ENCODE results near the gene IGF2R. TPM values are rescaled to one million over a fixed set of nuclear protein-coding genes. Genes with fewer than 3 reads are reported as not detected.

Gene IGF2R
- total RNA-seq, 1 donor from 2014 or later, result 105 TPM

- no peak for TF ChIP-seq CTCF (IDR thresholded peaks at IDR 0.05; ENCODE audit: partially characterized antibody, unreplicated experiment)
- peaks cover 2% of the 10 kb centered on the region for H3K9me3 Mint-ChIP-seq (ENCODE audit: unreplicated experiment)
- DNase-seq, result no peak
- H3K36me3 Mint-ChIP-seq (ENCODE audit: unreplicated experiment), result peaks cover 4% of the 10 kb centered on the region
- H3K27me3 Mint-ChIP-seq (ENCODE audit: unreplicated experiment), result peaks cover 4% of the 10 kb centered on the region
- no peak overlapping the region for H3K4me3 Mint-ChIP-seq (ENCODE audit: unreplicated experiment)
- no peak overlapping the region for H3K27ac Mint-ChIP-seq (ENCODE audit: unreplicated experiment)
- peaks cover 4% of the 10 kb centered on the region for H3K4me1 Mint-ChIP-seq (ENCODE audit: low read depth, unreplicated experiment)
Measured at GRCh38 chr6:160085713-160086505, 117.0 kb downstream of the IGF2R start.

GRCh38 chr6:160086754-160087153 is 117.9 kb downstream of the IGF2R start:
- H3K9me3 Mint-ChIP-seq (ENCODE audit: unreplicated experiment), result peaks cover 2% of the 10 kb centered on the region
- no peak overlapping the region for H3K27ac Mint-ChIP-seq (ENCODE audit: unreplicated experiment)
- no peak overlapping the region for H3K4me3 Mint-ChIP-seq (ENCODE audit: unreplicated experiment)
- H3K27me3 Mint-ChIP-seq (ENCODE audit: unreplicated experiment), result peaks cover 4% of the 10 kb centered on the region
- H3K4me1 Mint-ChIP-seq (ENCODE audit: low read depth, unreplicated experiment), result peaks cover 4% of the 10 kb centered on the region
- no peak for TF ChIP-seq CTCF (IDR thresholded peaks at IDR 0.05; ENCODE audit: partially characterized antibody, unreplicated experiment)
- no peak for DNase-seq
- no peaks in the 10 kb centered on the region for H3K36me3 Mint-ChIP-seq (ENCODE audit: unreplicated experiment)

- H3K4me3 Mint-ChIP-seq (ENCODE audit: unreplicated experiment), result no peak overlapping the region
Measured at GRCh38 chr6:160088069-160088783, 119.3 kb downstream of the IGF2R start.

GRCh38 chr6:160088784-160089533 is 120.1 kb downstream of the IGF2R start:
- DNase-seq, result no peak
- Mint-ChIP-seq H3K36me3 (ENCODE audit: unreplicated experiment) (no peaks in the 10 kb centered on the region), H3K4me1 (ENCODE audit: low read depth, unreplicated experiment) (no peaks in the 10 kb centered on the region), H3K9me3 (ENCODE audit: unreplicated experiment) (peaks cover 2% of the 10 kb centered on the region), H3K27me3 (ENCODE audit: unreplicated experiment) (no peaks in the 10 kb centered on the region), H3K27ac (ENCODE audit: unreplicated experiment) (no peak overlapping the region), H3K4me3 (ENCODE audit: unreplicated experiment) (no peak overlapping the region)
- no peak for TF ChIP-seq CTCF (IDR thresholded peaks at IDR 0.05; ENCODE audit: partially characterized antibody, unreplicated experiment)

More at GRCh38 chr6:160088069-160088783, 119.3 kb downstream of the IGF2R start:
- Mint-ChIP-seq H3K27me3 (ENCODE audit: unreplicated experiment) (no peaks in the 10 kb centered on the region), H3K27ac (ENCODE audit: unreplicated experiment) (no peak overlapping the region), H3K9me3 (ENCODE audit: unreplicated experiment) (peaks cover 2% of the 10 kb centered on the region), H3K36me3 (ENCODE audit: unreplicated experiment) (no peaks in the 10 kb centered on the region), H3K4me1 (ENCODE audit: low read depth, unreplicated experiment) (no peaks in the 10 kb centered on the region)
- DNase-seq, result peak; percentile 73
- peak; percentile 53 for TF ChIP-seq CTCF (IDR thresholded peaks at IDR 0.05; ENCODE audit: partially characterized antibody, unreplicated experiment)
